ENCODE measurements around the gene RP9.

- TF ChIP-seq, protein P1, sequence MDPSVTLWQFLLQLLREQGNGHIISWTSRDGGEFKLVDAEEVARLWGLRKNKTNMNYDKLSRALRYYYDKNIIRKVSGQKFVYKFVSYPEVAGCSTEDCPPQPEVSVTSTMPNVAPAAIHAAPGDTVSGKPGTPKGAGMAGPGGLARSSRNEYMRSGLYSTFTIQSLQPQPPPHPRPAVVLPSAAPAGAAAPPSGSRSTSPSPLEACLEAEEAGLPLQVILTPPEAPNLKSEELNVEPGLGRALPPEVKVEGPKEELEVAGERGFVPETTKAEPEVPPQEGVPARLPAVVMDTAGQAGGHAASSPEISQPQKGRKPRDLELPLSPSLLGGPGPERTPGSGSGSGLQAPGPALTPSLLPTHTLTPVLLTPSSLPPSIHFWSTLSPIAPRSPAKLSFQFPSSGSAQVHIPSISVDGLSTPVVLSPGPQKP (IDR thresholded peaks at IDR 0.05; ENCODE audit: borderline replicate concordance, low read depth, low read length), result no peak
- TF ChIP-seq, protein P2, sequence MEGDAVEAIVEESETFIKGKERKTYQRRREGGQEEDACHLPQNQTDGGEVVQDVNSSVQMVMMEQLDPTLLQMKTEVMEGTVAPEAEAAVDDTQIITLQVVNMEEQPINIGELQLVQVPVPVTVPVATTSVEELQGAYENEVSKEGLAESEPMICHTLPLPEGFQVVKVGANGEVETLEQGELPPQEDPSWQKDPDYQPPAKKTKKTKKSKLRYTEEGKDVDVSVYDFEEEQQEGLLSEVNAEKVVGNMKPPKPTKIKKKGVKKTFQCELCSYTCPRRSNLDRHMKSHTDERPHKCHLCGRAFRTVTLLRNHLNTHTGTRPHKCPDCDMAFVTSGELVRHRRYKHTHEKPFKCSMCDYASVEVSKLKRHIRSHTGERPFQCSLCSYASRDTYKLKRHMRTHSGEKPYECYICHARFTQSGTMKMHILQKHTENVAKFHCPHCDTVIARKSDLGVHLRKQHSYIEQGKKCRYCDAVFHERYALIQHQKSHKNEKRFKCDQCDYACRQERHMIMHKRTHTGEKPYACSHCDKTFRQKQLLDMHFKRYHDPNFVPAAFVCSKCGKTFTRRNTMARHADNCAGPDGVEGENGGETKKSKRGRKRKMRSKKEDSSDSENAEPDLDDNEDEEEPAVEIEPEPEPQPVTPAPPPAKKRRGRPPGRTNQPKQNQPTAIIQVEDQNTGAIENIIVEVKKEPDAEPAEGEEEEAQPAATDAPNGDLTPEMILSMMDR (conservative IDR thresholded peaks at IDR 0.05; ENCODE audit: low read depth, low read length), result no peak
- TF ChIP-seq POLR2A (IDR thresholded peaks at IDR 0.05; ENCODE audit: low read depth, low read length) (no peak), FOS (IDR thresholded peaks at IDR 0.05; ENCODE audit: low read depth, low read length) (no peak), BHLHE40 (IDR thresholded peaks at IDR 0.05; ENCODE audit: low read depth, low read length) (no peak), MAFK (IDR thresholded peaks at IDR 0.05; ENCODE audit: low read depth, low read length) (no peak), NFE2L2 (IDR thresholded peaks at IDR 0.05; ENCODE audit: low read depth, low read length) (no peak), USF2 (IDR thresholded peaks at IDR 0.05; ENCODE audit: low read depth, low read length) (no peak), RAD21 (IDR thresholded peaks at IDR 0.05; ENCODE audit: low read length) (no peak), CEBPB (IDR thresholded peaks at IDR 0.05; ENCODE audit: low read depth, low read length) (no peak), CHD1 (IDR thresholded peaks at IDR 0.05; ENCODE audit: low read depth, low read length) (no peak), MXI1 (IDR thresholded peaks at IDR 0.05; ENCODE audit: borderline replicate concordance, low read depth, low read length) (no peak), RFX5 (IDR thresholded peaks at IDR 0.05; ENCODE audit: low read depth, low read length) (no peak), SMC3 (IDR thresholded peaks at IDR 0.05; ENCODE audit: low read depth, low read length) (no peak)
Measured at GRCh38 chr7:33118383-33118782, 9.2 kb upstream of the RP9 start.
